NCI-H82 treated with DMSO at 0.1 percent for 48 hours (cell line): ENCODE results near the gene STYK1.
"Not testable (repeated sequence)": the region's sequence is repeated elsewhere in the genome, so short reads cannot be mapped to it uniquely, and the experiment has no call there.

Experiments used
- DNase-seq: peaks from one replicate; lab custom pipeline; 2025; ENCODE audit not compliant: unreplicated experiment; lab: John Stamatoyannopoulos, UW

The STYK1 gene

DNA sequence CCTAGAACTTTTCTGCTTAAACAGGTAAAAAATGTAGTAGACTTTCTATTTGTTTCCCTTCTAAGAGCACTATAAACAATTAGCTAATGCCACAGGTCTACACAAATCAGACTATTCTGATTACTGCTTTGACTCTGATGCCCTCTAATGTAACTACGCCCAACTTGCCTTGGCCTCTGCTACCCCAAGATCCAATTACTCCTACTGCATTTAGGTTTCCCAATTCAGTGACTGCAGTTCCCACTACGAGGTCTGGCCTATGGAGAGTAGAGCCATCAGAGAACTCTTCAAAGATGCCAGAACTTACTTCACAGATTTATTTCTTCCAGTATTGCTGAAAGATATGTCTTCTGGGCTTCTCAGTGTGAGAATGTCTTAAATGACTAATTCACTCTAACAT, 15.3 kb upstream of the STYK1 start:
- DNase-seq, result no peak

DNA sequence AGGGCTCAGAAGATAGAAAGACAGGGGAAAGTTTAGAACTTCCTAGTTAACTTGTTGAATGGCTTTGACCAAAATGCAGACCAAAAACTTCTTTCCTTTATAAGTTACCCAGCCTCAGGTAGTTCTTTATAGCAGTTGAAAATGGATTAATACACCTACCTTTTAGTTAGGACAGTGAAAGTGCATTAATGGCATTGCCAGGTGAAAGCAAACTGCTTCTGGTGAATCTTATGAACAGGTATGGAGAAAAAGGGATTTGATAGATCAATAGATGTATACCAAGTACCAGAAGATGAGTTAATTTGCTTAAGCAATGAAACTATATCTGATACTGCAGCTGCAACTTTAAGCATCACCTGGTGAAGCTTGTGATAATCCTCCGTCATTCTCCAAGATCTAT, 14.2 kb upstream of the STYK1 start:
- no peak for DNase-seq

DNA sequence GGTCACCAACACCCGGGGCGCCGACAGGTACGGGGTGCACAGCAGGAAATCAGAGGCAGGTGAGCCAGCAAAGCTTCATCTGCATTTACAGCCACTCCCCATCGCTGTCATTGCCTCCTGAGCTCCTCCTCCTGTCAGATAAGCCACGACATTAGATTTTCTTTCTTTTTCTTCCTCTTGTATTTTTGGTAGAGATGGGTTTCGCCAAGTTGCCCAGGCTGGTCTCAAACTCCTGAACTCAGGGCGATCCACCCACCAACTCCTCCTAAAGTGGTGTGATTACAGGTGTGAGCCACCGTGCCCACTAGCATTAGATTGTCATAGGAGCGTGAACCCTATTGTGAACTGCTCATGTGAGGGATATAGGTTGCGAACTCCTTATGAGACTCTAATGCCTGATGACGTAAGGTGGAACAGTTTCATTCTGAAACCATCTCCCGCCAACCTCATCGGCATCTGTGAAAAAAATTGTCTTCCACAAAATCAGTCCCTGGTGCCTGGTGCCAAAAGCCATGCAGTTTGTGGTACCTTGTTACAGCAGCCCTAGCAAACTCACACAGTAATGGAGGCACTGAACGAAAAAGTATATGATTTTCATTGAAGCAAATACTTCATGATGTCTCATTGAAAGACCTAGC, 1.5 kb downstream of the STYK1 start:
- no peak for DNase-seq

DNA sequence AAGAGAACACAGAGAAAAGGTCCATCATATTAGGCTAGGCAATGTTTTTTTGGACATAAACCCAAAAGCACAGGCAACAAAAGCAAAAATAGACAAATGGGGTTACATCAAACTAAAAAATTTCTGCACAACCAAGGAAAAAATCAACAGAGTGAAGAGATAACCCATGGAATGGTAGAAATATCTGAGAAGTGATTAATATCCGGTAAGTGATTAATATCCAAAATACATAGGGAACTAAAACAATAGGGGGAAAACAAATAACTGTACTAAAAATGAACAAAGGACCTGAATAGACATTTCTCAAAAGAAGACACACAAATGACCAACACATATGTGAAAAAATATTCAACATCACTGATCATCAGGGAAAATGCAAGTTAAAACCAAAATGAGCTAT, 4.3 kb downstream of the STYK1 start:
- DNase-seq, result no peak

DNA sequence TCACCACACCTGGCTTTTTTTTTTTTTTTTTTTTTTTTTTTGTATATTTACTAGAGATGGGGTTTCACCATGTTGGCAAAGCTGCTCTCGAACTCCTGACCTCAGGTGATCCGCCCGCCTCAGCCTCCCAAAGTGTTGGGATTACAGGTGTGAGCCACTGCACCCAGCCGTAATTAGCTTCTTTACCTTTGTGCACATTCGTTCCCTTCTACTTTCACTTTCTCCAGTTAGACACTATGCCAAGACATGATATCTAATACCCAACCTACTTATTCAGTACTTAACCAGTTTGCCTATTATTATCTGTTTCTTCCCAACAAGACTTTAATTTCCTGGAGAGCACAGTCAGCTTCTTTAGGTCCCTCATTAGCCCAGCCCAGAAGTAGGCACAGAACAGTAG, 5.3 kb downstream of the STYK1 start:
- DNase-seq, result no peak

DNA sequence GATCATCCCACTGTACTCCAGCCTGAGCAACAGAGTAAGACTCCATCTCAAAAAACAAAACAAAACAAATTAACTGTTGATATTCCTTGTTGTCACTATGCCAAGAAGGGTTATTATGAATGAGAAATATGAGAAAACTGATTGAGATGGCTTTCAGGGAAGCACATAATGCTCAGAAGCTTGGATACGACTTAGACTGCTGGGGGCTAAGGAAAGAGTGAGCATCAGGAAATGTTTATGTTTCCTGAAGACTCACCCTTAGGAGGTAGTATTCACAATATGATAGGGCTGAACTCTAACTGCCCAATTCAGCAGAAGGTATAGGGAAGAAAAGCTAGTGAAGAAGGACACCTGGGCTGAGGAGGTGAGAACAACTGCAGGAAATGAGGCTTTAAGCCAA, 6.3 kb downstream of the STYK1 start:
- no peak for DNase-seq

DNA sequence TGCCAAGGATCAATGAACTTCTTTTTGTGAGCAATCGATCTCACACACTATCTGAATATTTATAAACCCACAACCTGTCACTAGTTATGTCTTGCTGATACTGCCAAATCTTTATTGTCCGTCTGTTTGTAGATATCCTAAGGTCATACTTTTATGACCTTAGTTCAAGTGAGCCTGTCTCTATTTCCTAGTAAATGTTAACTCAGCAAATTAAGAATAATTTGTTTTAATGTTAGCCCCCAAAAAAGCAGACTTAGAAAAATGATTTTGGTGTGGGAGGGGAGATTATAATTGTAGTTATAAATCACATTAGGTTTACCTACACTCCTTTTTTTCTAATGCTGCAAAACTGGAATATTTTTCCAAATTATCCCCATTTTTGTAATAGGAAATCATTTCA, 9.4 kb downstream of the STYK1 start:
- no peak for DNase-seq

DNA sequence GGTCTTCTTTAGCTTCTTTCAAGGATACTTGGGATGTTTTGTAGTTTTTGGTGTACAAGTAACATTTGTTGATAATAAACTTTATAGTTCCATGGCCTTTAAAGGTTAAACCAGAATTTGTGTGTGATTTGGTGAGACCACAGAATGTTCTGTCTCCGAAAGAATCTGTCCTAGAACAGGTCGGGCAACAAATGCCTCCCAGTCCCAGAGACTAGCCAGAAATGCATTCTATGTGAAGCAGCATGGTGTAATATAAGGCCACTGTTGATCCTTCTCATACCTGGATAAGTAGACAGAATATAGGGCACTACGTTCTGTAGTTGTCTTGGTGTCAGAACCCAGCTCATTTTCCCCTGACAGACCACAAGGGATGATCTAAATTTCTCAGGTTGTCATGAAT, 10.0 kb downstream of the STYK1 start:
- DNase-seq, result no peak

DNA sequence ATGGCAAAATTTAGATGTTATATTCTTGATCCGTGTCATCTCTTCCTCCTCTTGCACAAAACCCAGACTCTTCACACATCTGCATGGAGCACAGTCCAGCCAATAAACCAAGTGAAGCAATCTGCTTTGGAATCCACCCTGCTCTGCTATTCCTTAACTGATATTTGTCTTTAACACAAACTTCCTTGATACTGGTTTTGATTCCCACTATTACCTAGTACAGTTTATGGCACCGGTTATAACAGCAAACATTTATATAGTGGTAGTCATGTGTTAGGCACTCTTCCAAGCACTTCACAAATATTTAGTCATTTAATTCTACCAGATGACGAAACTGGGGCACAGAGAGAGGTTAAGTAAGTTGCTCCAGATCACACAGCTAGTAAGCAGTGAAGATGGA, 12.5 kb downstream of the STYK1 start:
- no peak for DNase-seq

DNA sequence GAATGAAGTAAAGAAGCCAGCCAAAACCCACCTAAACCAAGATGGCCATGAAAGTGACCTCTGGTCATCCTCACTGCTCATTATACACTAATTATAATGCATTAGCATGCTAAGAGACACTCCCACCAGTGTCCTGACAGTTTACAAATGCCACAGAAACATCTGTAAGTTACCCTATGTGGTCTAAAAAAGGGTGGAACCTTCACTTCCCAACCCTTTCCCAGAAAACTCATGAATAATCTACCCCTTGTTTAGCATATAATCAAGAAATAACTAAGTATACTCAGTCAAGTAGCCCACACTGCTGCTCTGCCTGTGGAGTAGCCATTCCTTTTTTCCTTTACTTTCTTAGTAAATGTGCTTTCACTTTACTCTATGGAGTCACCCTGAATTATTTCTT, 19.8 kb downstream of the STYK1 start:
- no peak for DNase-seq

DNA sequence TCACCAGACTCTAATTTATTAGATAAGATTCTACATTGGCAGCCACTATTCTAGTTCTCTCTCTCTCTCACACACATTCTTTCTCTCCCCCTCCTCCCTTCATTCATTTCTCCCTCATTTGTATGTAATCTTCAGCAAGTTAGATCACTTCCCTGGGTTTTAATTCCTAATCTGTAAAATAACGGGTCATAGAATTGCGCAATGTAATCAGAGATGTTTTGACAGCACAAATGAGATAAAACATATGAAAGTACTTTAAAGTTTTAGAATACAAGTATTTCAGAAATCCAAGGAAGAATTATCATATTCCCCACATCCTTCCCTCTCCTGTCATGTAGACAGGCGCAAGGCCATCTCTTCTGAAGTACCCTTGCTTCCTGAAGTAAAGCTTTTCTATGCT, 21.7 kb downstream of the STYK1 start:
- DNase-seq, result no peak

DNA sequence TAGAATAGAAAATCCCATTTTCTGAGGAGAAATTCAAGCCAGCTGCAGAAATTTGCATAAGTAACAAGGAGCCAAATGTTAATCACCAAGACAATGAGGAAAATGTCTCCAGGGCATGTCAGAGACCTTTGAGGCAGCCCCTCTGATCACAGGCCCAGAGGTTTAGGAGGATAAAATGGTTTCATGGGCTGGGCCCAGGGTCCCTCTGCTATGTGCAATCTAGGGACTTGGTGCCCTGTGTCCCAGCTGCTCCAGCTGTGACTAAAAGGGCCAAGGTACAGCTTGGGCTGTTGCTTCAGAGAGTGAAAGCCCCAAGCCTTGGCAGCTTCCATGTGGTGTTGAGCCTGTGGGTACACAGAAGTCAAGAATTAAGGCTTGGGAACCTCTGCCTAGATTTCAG, 27.3 kb downstream of the STYK1 start:
- not testable (repeated sequence) for DNase-seq

DNA sequence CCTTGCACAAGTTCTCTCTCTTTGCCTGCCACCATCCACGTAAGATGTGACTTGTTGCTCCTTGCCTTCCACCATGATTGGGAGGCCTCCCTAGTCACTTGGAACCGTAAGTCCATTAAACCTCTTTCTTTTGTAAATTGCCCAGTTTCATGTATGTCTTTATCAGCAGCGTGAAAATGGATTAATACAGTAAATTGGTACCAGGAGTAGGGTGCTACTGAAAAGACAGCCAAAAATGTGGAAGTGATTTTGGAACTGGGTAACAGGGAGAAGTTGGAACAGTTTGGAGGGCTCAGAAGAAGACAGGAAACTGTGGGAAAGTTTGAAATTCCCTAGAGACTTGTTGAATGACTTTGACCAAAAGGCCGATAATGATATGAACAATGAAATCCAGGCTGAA, 27.9 kb downstream of the STYK1 start:
- no peak for DNase-seq

DNA sequence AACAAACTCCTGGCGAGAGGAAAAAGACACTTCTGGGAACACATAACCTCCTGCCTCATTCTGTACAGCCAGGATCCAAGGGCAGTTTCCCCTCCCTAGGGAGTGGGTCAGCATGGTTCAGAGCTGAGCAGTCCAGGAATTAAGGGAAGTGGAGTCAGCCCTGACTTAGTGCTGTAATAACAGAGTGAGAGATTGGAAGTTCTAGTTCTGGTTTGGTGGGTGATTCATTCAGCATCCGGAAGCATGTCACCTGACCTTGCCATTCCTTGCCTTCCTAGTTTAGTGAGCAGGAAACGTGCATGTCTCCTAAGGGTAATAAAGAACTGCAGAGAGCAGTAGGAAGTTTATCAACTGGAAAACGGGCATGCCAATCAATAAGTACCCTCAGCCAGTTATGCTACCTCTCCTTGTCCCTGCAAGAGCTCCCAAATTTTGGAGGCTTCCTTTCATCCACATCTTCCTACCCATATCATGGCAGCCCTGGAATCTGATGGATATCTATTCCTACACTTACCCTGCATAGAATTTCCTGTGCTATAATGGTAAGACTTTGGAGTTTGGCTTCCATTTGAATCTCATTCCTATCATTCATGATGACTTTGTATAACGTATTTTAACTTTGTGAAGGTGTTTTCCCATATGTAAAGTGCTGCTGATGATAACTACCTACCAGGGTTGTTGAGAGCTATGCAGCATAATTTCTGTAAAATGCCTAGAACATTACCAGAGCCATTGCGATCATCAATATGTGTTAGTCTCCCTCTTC, 31.9 kb downstream of the STYK1 start:
- DNase-seq, result no peak

DNA sequence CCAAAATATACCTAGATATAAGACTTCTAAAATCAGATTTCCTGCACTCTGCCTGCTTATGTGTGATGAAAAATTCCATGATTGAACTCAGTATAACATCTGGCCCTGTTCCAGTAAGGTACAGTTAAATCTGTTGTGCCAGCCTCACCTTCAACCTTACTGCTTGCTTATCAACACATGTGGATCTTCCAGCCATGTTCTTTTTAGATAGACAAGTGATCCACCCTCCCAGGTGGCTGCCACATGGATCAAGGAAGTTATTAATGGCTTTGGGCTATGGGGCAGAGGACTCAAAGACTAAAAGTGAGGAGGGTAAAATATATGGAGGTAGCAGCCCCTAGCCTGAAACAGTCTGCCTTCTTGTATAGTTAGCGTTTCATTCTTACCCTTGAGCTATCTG, 35.1 kb downstream of the STYK1 start:
- DNase-seq, result no peak

DNA sequence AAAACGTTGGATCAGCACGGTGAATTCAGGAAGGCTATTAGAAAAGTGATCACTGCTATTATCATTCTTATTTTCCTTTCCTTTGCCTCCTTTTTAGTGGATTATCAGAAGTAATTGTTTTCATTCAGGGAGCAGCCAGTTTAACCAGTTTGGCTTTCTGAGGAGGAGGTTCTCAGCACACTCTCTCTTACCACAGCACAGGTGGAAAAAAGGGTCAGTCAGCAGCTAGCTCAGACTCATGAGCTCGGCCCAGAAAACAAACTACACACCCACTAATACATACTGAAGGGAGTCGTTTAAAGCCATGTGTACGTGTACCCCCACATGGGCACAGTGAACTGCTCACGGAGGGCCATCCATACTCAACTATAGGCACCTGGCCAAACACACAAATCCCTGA, 37.2 kb downstream of the STYK1 start:
- DNase-seq, result no peak

DNA sequence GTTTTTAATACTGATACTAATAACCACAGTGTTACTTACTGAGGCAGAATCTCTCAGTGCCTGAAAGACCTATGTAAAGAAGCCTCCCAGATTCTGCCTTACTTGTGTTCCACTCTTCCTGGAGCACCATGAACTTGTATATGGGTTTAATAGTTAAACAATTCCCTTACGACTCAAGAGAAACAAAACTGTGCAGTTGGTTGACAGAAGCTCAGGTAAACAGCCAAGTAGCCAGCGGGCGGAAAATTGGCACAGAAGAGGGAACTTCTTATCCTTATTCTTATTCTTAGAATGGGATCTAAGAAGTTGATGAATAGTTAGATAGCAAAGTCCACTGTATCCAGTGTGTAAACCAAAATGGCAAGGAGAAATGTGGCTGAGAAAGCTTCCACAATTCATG, 37.7 kb downstream of the STYK1 start:
- no peak for DNase-seq

DNA sequence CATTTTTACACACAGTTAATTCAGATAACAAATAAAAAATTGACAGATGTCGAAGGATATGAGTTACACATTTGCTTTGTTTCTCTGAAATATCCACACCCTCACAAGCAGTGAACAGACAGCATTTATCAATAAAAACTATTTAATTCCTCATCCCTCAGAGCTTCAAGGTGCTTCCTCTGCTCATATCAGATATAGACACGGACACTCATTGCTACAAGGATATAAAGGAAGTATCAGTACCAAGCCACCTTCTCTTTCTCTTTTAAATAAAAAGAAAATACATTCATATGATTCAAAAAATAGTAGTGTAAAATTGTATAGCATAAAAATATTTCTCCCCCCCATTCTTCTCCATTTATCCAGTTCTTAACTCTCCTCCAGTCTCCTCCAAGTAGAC, 38.5 kb downstream of the STYK1 start:
- no peak for DNase-seq

DNA sequence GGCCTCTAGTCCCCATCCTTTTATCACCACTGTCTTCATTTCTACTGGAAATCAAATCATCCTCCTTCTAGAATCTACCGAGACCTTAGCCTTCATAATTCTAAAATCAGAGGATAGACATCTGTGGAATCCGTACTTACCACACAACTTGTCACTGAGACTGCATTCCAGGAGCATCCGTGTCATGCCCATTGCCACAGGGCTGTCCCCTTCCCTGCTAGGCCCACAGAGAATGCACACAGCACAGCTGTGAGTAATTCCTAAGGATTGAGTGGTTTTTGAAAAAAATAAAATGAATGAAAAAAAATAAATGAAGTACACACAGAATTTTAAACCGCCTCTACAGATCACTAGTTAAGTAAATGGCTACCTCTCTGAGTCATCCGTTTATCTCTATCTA, 39.4 kb downstream of the STYK1 start:
- no peak for DNase-seq

DNA sequence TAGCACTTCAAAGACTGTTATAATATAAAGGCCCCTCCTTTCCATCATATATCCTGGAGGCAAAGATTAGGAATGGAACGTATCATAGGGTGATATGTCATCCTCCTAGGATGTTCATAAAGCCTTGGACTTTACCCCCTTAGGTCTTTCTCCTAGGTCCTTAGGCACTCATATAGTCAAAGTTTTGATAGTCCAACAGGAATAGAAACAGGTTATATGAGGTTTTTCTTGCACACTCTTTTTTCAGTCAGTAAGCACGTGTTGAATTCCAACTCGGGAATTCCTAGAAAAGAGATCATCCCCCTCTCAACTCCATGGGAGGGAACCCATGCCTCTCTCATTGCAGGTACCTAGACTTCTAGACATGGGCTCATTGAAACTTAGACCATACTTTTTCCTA, 40.3 kb downstream of the STYK1 start:
- DNase-seq, result no peak

DNA sequence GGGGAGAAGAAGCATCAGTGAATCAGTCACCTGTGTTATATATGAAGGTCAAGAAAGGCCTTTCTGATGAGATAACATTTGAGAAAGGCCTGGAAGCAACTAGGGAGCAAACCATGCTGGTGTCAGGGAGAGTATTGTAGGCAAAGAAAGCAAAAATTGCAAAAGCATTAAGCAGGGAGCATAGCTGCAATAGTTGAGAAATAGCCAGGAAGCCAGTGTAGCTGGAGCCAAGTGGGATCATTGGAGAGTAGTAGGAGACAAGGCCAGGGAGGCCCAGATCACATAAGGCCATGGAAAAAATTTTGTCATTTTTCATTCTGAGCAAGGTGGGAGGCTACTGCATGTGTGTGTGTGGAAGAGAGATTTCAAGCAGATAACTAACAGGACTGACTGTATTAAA, 41.6 kb downstream of the STYK1 start:
- no peak for DNase-seq

DNA sequence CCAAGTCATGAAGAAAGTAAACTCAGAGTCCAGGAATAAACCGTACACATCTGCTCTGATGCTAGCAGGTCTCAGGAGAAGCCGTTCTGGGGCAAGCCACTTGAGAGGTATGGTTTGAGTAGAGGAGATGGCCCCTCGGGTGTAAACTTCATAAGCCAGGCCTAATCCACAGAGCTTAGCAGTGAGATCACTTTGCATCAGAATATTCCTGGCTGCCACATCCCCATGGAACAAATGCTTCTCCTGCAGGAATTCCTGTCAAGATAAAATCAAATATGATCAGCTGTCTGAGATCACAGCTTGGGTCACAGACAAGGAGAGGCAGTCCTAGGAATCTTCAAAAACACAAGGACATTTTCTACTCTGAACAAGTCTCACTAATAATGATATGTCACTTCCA, 49.2 kb downstream of the STYK1 start:
- DNase-seq, result no peak

DNA sequence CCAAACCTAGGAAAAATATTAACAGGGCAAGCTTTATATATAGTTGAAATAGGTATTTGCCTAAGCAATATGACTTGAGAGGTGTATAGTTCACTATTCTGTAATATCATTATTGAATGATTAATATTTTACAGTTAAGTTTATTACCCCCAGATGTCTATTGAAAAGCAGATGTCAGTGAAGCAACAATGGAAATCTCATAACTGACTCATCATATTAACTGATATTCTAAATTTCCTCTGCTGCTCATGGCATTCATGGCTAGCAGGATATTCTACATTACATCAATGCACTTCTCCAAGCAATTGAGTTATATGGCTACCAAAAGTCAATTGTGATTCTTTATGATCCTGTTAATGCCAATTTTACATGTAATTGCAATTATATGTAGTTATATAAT, 50.7 kb downstream of the STYK1 start:
- DNase-seq, result no peak
